Pancreas (tissue), 10 donors: Measurements from ENCODE around the gene MFSD6L. TPM values are rescaled to one million over a fixed set of nuclear protein-coding genes. Genes with fewer than 3 reads are reported as not detected.

Experiments
- ATAC-seq, 4 donors: fragments of 200-7000 bp; cut with Tn5 transposase; one replicate each; pipeline versions ENCODE4 v1.8.0 to v1.9.1; 2020; ENCODE audit warnings: mild to moderate bottlenecking in 4 of 4, moderate library complexity in 4 of 4
- DNase-seq, 6 donors: peaks; one replicate each; pipeline ENCODE4 v3.0.0-alpha.2; 2020
- FAIRE-seq: peaks from 2 replicates; lab custom pipeline; 2012; peaks lifted over from hg19 to GRCh38; lab: Jason Lieb, UNC
- H3K27ac ChIP-seq, 4 donors: fragments of 200-600 bp; sonication (generic); 1 replicate in 3 of 4; 2 replicates in 1 of 4; pipeline versions ENCODE4 v1.5.0 to v1.8.0; 2020
- H3K27me3 ChIP-seq, 4 donors: fragments of 200-600 bp; one replicate each; pipeline ENCODE4 v1.8.0; 2021
- H3K36me3 ChIP-seq, 3 donors: fragments of 200-600 bp; sonication (generic) in 1 of 3; one replicate each; pipeline versions ENCODE4 v1.5.0 to v1.8.0; 2020 to 2021
- H3K4me1 ChIP-seq, 3 donors: fragments of 200-600 bp; one replicate each; pipeline ENCODE4 v1.8.0; 2021
- H3K4me3 ChIP-seq, 4 donors: fragments of 200-600 bp; sonication (generic) in 2 of 4; one replicate each; pipeline versions ENCODE4 v1.5.0 to v1.8.0; 2020 to 2021
- H3K9me3 ChIP-seq, 4 donors: fragments of 200-600 bp; one replicate each; pipeline ENCODE4 v1.8.0; 2021
- CTCF ChIP-seq, 4 donors: fragments of 200-600 bp; sonication (generic) in 3 of 4; IDR thresholded peaks; one replicate each; pipeline versions ENCODE4 v1.5.0 to v1.8.0; 2021; ENCODE audit warnings: antibody characterized with exemption in 4 of 4
- WGBS, 2 donors: extraction: QIAGEN DNeasy Blood & Tissue Kit; methylation state at CpG; one replicate each; pipeline ENCODE4 v1.1.7; 2013; 5-methylcytosine and 5-hydroxymethylcytosine counted together
- intact Hi-C, 3 donors: fragments of 100-400 bp; cut with DNase I; formaldehyde crosslinking; loops; one replicate each; pipeline versions ENCODE4 v1.11.1 to v1.14.2; 2022
- polyA plus RNA-seq, 2 donors: library from polyadenylated mRNA; stranded (reverse); fragments of 200-250 nt; gene quantifications; one replicate each; pipeline ENCODE4 v1.2.3, GENCODE V29; 2013
- total RNA-seq, 6 donors: library from RNA; stranded (reverse); fragmentation: NEBNext Ultra II Directional in 4 of 6; extraction: Animal tissue kit (Norgen Biotek cat#: 25700) in 4 of 6; gene quantifications; one replicate each; pipeline versions ENCODE4 v1.2.1 to v1.2.4, GENCODE V29; 2021 to 2023
- donor health status: healthy with polysubstance abuse.
- donor health status: DM: no; HTN: no; CAD: no; lungs with moderate emphysema.
- donor health status: DM: no; HTN: no; CAD: no.
- donor health status: control.
- donor health status: control.
- donor health status: Bipolar disorder and iron deficiency.
- donor health status: DM: yes; HTN: yes; CAD: no.
- donor health status: DM: no; HTN: no; CAD: no.
- donor health status: DM: no; HTN: no; CAD: no.
- donor health status: DM: yes; HTN: yes; CAD: no.

The MFSD6L gene
- total and polyA plus RNA-seq, 8 donors: 3.3 to 7.7 (median 4.7) TPM

DNA sequence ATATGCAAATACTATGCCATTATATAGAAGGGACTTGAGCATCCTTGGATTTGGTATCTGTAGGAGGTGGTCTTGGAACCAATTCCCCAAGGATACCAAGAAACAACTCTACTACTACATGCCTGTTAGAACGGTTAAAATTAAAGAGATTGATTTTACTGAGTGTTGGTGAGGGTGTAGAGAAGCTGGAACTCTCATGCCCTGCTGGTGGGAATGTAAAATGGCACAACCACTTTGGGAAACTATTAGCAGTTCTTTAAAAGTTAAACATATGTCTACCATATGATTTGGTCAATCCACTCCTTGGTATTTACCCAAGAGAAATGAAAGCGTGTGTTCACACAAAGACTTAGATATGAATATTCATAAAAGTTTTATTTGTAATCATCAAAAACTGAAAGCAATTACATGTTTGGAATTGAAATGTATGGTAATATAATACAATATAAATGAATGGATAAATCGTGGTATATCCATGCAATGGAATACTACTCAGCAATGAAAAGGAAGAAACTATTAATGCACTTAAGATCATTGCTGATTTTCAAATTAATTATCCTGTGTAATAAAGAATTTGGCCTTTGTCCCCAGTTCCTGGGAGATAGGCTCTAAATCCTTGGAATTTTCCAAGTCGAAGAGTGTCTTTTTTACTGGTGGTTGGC lies 7.8 kb downstream of the MFSD6L start:
- Histone ChIP-seq H3K36me3 (no peaks in the 10 kb centered on the region), H3K4me1 (peaks cover 0 to 3% (median 0%) of the 10 kb centered on the region in 3 donors), H3K27ac (no peak overlapping the region), H3K9me3 (no peaks in the 10 kb centered on the region), H3K4me3 (no peak overlapping the region), H3K27me3 (no peaks in the 10 kb centered on the region)
- no peak for TF ChIP-seq CTCF (IDR thresholded peaks at IDR 0.05)
- WGBS, 2 donors: 73 to 76% methylated on average over 4 of the region's 4 CpGs
- no peak for DNase-seq
- ATAC-seq: no peak
- FAIRE-seq: peak; percentile 26
- intact Hi-C loops: no loop called here

DNA sequence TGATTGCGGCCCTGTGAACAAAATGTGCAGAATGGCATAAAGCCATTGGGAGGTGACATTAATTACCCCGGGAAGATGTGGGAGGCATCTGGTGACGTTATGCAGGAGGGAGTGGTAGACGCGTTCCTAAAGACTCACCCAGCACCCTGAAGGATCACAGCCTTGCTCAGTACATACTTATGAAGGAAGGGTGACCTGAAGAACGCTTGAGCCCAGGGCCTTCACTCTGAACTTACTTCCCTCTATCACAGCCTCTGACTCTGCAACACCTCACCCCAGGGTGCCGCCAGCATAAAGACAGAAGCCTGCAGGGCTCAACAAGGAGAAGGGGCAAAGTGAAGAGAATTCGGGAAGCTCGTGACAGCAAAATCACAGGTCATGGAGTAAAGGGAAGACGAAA lies 9.4 kb downstream of the MFSD6L start:
- H3K4me1 ChIP-seq: no peaks in the 10 kb centered on the region
- no peak for FAIRE-seq
- no peak for DNase-seq
- no peaks in the 10 kb centered on the region for H3K36me3 ChIP-seq
- no peak overlapping the region for H3K27ac ChIP-seq
- intact Hi-C loops: no loop called here
- no peak for ATAC-seq
- H3K4me3 ChIP-seq: no peak overlapping the region
- no peaks in the 10 kb centered on the region for H3K27me3 ChIP-seq
- H3K9me3 ChIP-seq: no peaks in the 10 kb centered on the region
- no peak for TF ChIP-seq CTCF (IDR thresholded peaks at IDR 0.05)
- 75 to 79% methylated on average over 10 of the region's 10 CpGs for WGBS, 2 donors

DNA sequence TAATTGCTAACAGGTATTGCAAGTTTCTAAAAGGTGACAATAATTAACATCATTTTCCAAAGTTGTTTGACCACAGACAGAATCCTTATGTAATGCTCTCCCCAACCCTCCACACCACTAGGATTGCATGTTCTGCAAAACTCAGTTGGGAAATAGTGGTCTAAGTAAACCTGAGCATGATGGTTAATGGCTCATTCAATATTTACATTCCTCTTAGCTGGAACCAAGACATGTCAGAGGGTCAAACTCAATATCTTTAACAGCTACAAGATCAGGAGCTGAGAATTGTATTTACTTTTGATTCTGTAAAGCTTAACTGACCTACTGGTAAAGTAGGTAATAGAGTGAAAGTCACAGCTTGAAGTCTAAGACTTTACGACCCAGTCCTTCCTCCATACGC lies 10.2 kb downstream of the MFSD6L start:
- intact Hi-C loops: no loop called here
- no peak for FAIRE-seq
- H3K4me3 ChIP-seq: no peak overlapping the region
- no peaks in the 10 kb centered on the region for H3K9me3 ChIP-seq
- no peak for TF ChIP-seq CTCF (IDR thresholded peaks at IDR 0.05)
- ATAC-seq: peak in 1 of 4 donors; percentile 35
- no peaks in the 10 kb centered on the region for H3K27me3 ChIP-seq
- H3K36me3 ChIP-seq: no peaks in the 10 kb centered on the region
- no peak overlapping the region for H3K27ac ChIP-seq
- H3K4me1 ChIP-seq: no peaks in the 10 kb centered on the region
- no peak for DNase-seq
- 85 to 96% methylated on average over 2 of the region's 2 CpGs for WGBS, 2 donors

DNA sequence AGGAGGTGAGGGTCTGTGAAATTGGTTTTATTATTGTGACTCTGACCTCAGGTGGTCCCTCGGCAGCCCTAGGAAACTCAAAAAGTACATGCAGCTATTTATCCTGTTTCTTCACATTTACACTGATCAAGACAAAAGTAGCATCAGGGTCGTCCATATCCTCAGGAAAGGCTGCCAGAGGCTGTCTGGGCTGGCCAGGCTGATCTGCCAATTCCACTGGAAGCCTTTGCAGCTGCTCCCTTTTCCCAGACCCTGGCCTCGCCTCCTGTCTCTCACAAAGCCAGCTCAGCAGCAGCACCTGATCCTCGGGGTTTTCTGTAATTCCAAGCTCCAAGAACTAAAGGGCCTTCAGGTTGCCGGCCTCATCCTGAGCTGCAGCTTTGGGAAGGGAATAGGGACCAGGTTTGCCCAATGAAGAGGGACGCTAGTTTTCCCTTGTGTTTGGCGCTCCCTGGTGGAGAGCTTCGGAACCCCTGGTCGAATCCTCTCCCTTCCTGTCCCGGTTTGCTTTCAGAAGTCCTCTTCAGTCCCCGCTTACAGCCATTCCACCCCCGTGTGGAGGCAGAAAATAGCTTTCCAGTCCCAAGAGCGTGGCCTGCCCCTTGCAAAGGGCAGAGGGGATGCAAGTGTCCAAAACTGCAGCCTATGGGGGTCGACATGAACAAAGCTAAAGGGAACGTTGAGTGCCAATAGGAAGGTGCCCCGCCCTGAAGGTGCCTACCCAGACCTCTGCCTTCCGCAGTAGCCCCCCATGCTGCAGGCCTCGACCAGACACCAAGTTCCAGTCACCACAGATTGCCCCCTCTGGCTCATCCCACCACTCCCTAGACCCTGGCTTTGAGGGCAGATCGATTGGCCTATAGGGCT lies 13.4 kb downstream of the MFSD6L start:
- H3K36me3 ChIP-seq: no peaks in the 10 kb centered on the region
- H3K4me1 ChIP-seq: no peaks in the 10 kb centered on the region
- H3K27ac ChIP-seq: no peak overlapping the region
- H3K27me3 ChIP-seq: no peaks in the 10 kb centered on the region
- H3K9me3 ChIP-seq: no peaks in the 10 kb centered on the region
- FAIRE-seq: no peak
- ATAC-seq: peak; percentile 77 to 97 (median 94)
- 29 to 31% methylated on average over 19 of the region's 19 CpGs for WGBS, 2 donors
- peak; percentile 72 to 84 (median 79) for TF ChIP-seq CTCF (IDR thresholded peaks at IDR 0.05)
- intact Hi-C loops: no loop called here
- H3K4me3 ChIP-seq: no peak overlapping the region
- DNase-seq: peak; percentile 40 to 91 (median 75)
